Measurements from ENCODE around the gene ZIC1.

The ZIC1 gene

DNA sequence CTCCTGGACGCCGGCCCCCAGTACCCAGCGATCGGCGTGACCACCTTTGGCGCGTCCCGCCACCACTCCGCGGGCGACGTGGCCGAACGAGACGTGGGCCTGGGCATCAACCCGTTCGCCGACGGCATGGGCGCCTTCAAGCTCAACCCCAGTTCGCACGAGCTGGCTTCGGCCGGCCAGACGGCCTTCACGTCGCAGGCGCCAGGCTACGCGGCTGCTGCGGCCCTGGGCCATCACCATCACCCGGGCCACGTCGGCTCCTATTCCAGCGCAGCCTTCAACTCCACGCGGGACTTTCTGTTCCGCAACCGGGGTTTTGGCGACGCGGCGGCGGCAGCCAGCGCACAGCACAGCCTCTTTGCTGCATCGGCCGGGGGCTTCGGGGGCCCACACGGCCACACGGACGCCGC, 956 bp downstream of the ZIC1 start:
- DNase-seq (ENCODE audit: low read depth in 2 of 2): no peak

DNA sequence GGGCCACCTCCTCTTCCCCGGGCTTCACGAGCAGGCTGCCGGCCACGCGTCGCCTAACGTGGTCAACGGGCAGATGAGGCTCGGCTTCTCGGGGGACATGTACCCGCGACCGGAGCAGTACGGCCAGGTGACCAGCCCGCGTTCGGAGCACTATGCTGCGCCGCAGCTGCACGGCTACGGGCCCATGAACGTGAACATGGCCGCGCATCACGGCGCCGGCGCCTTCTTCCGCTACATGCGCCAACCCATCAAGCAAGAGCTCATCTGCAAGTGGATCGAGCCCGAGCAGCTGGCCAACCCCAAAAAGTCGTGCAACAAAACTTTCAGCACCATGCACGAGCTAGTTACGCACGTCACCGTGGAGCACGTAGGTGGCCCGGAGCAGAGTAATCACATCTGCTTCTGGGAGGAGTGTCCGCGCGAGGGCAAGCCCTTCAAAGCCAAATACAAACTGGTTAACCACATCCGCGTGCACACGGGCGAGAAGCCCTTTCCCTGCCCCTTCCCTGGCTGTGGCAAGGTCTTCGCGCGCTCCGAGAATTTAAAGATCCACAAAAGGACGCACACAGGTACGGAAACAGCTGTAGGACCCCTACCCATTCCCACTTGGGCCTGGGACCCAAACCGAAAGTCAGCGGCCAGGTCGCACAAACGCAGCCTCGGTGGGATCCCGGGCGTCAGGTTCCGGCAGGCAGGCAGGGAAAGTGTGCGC, 1.5 kb downstream of the ZIC1 start:
- peak in 1 of 2 experiments; percentile 43 for DNase-seq (ENCODE audit: low read depth in 2 of 2)

DNA sequence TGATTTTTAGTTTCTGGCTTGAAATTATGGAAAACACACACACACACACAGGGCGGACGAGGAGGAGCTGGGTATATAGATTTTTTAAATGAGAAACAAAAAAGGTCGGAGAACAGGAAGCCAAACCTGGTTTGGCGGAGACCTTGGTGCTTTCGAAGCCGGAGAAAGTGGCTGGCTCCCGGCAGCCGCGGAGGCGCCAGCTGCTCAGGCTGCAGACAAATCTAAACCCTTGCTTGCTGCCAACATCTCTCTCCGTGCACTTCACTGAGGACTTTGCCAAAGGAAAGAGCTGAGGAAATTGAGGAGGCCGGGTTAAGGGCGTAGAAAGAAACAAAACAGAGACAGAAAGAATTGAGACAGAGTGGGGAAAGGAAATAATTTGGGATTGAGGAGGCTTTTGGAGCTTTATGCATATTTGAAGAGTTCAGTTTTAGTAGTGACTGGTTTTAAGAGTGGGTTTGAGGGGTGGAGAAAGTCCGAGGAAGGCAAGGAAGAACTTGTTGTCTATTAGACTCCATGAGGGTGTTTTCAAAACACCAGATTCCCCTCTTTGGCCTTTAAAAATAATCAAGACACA, 2.2 kb downstream of the ZIC1 start:
- DNase-seq (ENCODE audit: low read depth in 2 of 2): no peak

DNA sequence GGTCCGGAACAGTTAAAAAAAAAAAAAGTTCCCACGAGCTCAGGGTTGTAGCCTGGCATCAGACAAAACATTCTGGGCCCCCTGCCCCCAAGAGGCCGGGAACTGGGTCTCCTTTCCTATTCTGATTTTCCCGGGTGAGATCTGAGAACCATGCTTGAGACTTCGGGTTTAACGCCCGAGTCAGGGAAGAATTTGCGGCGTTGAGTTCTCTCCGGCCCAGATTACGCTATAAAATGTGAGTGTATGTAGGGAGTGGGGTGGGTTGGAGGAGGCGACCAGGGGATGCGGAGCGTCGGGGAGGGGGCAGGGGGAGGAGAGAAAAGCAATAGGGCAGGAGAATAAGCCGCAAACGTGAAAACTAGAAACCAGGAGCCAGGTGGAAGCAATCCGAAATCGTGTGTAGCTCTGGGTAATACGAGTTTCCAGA, 2.7 kb downstream of the ZIC1 start:
- no peak for DNase-seq (ENCODE audit: low read depth in 2 of 2)

DNA sequence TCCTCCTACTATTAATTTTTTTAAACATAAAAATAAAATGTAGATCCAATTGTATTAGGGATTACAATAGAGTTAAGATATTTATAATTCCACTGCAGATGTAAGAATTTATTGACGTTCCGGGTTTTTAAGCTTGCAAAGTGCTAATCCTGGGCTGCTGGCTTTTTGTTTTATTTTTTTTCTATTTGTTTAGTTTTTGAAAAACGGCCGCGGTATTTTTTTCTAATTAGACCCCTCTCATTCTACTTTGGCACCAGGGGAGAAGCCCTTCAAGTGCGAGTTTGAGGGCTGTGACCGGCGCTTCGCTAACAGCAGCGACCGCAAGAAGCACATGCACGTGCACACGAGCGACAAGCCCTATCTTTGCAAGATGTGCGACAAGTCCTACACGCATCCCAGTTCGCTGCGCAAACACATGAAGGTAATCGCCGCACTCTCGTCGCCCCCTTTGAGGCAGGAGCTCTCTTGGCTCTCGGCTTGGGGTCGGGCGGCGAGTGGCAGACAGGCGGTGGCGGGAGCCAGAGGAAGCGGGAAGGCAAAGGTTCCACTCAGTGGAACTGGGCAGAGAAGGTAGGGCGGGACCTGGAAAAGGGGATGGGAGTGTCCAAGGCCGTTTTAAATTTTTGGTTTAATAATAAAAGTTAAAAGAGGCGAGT, 3.2 kb downstream of the ZIC1 start:
- DNase-seq (ENCODE audit: low read depth in 2 of 2): no peak

DNA sequence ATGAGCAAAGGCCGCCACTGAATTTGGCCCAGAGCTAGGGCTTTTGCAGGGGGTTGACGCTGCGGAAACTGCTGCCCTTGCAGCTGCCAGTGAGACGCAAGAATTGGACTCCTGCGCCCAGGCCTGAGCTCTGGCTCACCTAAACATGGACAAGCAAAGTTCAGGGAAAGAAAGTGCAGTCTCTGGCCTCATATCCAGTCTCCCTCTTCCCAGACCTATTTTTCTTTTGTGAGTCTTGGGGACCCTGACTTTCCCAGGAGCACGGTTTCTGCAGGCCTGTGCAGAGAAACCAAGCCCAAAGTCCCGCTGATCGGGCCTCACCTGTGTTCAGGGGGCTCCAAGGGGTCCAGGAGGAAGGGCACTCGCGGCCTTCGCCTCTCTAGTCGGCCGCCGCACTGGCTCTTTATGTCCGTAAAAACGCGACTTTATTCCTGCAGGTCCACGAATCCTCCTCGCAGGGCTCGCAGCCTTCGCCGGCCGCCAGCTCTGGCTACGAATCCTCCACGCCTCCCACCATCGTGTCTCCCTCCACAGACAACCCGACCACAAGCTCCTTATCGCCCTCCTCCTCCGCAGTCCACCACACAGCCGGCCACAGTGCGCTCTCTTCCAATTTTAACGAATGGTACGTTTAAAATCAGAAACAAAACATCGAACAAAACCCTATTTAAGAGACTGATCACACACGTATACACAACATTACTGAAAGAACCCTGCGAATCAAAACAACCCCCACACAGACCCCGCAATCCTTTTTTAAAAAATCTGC, 3.9 kb downstream of the ZIC1 start:
- DNase-seq (ENCODE audit: low read depth in 2 of 2): no peak

DNA sequence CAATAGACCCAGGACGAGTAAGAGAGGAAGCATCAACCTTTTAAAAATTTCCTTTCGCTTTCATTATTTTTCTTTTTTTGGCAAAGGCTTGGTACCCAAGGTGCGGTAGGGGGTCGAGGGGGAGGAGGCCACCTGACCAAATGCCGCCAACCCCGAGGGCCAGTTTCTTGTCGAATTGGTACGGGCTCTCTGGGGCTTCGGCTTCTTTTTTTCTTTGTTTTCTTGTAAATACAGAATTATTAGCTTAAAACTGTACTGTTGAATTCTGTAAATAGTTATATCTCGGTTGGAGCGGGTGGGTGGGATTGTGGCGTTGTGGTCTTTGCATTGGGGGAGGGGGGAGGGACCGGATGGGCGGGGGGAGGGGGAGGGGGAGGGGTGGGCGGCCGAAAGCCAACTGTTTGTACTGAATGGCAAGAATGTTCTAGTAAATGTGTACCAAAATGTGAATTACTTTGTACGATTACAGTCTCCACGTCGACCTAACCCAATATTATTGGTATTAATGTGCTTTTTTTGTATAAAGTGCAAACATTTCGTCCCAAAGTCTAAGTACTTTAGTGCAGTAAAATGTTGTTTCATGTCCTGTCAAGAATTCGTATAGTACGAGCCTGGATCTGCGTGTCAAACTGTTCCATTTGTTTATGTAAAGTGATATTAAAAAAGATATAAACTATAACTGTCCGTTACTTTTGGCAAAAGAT, 4.7 kb downstream of the ZIC1 start:
- no peak for DNase-seq (ENCODE audit: low read depth in 2 of 2)

DNA sequence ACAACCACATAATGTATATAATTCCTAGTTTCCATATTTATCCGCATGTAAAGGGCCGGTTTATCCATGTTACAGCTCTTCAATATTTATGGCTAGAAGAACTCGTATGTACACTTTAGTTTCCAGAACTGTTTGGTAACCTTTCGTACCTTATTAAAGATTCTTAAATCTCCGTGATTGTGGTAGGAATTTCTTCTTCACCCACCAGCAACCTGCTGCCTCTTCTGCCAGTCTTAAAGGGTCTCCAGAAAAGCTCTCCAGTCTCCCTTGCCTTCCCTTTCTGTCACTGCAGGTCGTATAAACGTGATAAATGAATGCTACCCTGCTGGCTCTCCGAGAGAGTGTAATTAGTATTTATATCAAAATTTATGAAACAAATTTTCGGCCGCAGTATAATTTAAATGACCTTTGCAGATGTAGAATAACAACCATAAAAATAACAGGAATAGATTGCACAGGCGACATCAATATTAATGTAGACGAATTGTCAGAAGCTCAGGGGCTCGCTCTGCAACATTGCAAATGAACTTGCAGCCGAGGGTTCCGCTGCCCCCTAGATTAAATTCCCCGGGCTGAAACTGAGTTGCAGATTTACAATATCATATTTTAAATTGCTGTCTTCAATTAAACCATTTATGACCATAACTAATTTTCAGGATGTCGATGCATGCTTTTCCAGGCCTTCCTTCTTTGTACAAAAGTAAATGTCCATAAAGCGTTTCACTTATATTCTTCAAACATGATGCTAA, 5.4 kb downstream of the ZIC1 start:
- no peak for DNase-seq (ENCODE audit: low read depth in 2 of 2)

DNA sequence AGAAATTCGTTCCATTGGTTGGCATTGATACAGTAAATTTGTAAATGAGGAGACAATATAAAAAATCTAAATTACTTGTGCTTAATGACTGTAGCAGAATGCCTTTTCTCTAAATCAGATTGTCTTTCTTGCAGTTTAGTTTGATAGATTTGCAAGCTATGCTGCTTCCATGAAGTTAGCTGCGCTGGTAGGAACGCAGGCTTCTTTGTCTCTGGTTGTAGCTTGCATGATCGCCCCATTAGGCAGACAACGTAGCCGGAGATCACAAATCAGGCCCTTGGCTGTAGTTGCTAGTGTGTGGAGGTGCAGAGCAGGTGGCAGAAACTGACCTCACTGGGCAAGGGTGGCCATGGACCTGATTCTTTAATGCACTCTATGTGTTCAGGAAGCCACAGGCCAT, 6.1 kb downstream of the ZIC1 start:
- DNase-seq (ENCODE audit: low read depth in 2 of 2): no peak

DNA sequence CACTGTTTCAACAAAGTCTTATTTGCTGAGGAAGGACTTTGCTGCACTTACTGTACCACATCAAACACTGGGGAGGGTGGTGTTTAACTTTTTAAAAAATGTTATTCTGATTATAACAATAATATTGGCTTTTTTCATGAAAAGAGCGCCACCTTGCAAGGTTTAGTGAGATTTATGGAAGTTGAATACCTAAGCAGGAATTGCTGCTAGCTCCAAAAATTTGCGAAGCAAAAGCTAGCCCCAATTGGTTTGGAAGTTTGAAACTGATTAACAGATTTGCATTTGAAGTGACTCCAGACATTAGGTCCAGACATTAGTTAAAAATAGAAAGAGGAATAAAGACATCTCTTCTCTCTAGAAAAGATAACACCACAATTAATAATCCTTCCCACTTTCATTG, 6.7 kb downstream of the ZIC1 start:
- DNase-seq (ENCODE audit: low read depth in 2 of 2): no peak

DNA sequence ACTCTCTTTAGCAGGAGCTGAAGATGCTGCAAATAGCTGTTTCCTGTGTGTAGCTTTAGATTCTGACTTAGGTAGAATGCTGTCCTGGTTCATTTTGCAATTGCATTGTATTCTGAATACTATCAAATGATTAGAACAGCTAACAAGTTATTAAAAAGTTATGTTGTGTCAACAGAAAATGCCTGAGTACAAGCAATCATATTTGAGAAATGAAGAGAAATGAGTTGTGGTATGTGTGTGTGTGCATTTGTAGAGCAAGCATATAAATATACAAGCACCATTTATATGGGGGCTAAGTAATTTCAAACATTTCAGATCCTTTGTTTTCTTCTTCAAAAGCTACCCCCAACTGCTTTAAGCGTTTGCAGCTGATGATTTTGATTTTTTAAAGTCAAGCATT, 7.8 kb downstream of the ZIC1 start:
- no peak for DNase-seq (ENCODE audit: low read depth in 2 of 2)

DNA sequence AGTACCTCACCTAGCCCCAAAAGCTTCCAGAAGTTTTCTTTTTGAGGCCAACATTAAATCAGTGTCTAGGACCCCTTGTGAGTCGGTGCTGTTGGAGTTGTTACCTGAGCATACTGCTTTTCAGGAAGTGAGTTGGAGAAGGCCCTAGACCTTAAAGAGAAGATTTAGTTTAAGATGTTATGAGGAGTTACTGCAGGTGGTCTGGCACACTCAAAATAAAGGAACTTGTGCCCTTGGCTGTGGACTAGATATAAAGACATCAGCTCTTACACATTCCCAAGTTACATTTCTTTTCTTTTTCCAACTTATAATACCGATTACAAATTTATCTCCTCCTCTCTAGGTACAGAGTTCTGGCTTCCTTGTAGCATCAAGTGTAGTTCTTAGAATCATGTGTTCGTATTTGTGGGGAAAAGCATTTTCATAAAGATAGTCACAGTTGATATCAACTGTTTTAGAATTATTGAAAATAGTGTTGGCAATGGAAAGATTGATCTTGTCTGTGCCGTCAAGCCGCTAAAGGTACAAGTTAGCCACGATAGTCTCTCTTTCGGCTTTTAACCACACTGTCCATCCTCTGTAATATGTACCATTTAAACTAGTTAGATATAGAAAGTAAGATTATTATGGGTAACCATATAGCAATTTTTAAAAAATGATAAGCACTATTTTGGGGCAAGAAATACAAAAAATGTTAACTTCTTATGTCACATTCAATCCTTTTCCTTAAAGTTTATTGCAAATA, 8.6 kb downstream of the ZIC1 start:
- no peak for DNase-seq (ENCODE audit: low read depth in 2 of 2)

DNA sequence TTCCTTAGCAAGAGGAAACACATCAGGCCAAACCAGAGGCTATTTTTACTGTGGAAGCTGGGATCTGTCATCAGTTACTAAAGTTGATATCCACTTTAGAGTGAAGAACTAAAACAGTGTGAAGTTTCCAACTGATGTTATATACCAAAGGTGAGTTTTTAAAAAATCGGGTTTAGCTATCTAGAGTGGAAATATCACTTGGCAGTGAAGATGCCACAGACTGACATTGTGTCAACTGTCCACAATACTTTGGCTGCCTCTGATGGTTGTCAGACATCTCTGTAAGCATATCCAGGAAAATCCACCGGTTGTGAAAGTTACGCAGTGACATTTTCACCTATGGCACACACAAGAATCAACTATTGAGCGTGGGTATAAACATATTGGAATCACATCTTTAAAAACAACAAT, 9.2 kb downstream of the ZIC1 start:
- DNase-seq (ENCODE audit: low read depth in 2 of 2): no peak

DNA sequence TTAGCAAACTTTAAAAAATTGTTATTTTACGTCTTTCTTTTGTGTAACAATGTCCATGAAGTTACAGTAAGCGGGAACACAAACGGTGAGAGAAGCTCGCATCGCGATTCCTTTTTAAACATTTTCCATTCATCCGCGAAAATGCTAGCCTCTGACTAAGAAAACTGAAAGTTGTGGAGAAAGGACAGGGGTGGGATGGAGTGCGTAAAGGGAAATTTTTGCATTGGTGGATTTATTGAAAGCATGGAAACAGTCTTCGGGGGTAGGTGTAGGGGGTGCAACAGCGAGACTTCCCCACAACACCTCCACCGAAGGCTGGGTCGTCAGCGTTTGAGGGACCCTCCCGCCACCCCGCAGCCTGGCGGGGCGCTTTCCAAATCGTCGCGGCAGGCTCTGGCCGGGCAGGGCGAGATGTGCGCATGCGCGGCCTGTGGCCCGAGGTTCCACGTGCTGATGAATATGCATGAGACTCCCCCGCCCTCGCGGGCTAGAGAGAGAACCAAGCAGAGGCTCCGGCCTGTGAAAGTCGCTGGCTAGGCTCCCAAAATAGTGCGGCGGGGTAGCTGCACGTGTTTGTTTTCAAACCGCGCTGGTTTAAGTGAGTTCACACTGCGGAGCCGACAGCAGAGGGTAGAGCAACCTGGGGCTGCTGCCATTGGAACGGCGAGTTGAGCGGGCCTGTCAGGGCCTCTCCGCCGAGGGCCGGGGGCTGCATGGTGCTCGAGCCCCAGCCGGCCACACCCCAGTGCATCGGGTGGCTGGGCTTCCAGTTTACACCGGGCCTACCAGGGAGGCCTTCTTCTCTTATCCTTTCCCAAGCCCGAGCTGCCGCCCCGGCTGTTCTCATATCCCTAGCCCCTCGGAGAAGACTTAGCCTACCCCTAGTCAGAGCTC, 9.9 kb downstream of the ZIC1 start:
- peak; percentile 53 to 54 for DNase-seq (ENCODE audit: low read depth in 2 of 2)

DNA sequence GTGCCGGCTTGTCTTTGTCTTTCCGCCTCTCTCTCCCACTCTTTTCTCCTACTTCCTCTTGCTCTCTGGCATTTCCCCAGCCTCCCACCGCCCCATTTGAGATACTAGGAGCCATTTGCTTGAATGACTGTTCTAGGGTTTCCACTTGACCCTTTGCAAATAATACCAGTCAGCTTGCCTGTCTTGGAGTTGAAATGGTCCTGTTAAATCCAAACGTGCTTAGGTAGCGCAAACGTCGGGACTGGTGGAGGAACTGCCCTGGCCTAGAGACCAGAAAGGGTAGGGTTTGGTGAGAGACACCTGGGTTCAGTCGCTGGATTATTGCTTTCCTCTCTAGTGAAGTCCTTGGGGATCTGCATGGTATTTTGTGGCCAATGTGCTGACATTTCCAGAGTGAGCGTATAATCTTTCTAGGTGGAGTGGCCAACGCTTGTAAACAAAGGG, 10.6 kb downstream of the ZIC1 start:
- DNase-seq (ENCODE audit: low read depth in 2 of 2): no peak

DNA sequence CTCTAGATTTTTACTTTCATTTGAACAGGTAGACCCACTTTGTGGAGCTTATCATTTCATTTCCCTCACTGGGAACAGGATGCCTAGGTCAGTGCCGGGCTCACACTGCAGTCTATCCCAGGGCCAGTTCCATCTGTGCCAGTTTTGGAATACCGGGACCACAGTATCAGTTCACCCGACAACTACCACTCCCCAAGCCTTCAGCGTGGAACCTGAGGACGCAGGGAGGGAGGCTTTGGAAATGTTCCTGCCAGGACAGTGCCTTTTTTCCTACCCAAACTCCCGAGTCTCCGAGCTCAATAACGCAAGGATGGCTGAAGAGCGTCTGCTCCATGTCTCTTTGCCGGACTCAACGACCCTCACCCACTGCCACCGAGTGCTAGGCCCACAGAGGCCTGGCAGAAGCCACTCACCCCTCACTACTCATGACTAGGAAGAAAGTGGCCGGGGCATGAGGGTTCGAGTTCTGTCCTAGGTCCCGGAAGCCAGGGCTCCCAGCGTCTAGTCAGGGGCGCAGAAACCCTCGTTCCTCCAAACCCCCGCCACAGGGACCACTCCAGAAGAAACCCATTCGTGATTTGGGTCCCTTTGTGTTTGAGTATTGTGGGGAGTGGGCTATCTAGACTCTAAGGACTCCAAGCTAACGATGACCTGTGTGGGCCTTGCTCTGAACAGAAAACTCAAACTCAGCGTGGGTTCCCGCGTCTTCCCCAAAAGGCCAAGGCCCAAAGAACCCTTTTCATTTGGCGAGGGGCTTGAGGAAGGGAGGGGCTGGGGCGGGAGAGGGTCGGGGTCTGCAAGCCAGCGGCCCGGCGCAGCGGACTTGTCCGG, 11.4 kb downstream of the ZIC1 start:
- DNase-seq (ENCODE audit: low read depth in 2 of 2): no peak

DNA sequence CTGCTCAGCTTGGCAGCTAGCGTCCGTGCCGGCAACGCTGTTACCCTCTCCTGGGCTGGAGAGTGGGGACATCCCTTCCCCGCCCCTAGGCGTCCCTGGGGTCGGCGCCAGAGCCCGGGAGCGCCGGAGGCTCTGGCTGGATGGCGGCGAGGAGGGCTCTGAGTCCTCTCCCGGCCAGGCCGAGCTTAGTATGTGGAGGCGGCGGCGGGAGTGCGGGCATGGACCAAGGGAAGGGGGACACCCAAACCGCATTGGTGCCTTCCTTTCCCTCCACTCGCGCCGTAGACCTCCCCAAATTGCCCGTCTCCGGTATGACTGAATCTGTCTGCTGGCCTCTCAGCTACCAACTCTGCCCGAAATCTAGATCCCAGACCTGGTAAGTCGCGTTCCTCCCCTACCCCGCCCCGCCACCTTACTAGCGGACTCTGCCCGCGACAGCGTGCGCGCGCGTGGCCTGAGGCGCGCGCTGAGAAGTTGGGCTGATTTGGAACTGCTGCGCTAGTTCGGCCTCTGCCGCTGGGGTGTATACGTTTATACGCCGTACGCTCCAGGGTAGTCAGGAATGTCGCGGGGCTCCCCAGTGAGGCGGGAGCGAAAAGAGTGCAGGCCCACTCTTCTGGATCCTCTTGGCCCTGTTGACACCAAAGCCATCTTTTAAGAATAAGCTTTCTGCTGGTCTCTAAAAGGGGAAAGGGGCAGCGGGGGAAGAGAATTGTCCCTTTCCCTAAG, 12.2 kb downstream of the ZIC1 start:
- no peak for DNase-seq (ENCODE audit: low read depth in 2 of 2)

DNA sequence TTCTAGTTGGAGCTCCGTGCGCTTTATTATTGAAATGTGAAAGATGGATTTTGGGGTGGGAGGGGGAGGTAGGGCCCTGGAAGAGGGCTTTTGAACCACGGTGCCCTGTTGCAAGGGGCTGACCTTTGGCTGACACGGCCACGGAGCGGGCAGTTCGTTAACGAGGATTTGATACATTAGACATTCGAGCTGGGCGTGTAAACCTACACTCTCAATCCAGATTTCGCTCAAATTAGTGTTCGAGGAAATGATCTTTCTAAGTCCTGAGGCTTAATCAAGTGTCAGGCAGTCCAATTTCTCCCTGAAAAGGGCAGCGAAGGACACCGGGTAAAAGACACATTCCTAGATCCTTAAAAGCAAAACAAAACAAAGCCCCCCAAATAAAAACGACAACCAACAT, 13.0 kb downstream of the ZIC1 start:
- no peak for DNase-seq (ENCODE audit: low read depth in 2 of 2)

Data from fibroblast of skin of left quadriceps (primary cell).